GM18519 (cell line): ENCODE results near the gene CD226.
"Not testable (repeated sequence)": the region's sequence is repeated elsewhere in the genome, so short reads cannot be mapped to it uniquely, and the experiment has no call there.

Experiments used
- ATAC-seq: cut with Tn5 transposase; IDR thresholded peaks from one replicate; pipeline ENCODE4 v1.9.1; 2021; ENCODE audit warnings: mild to moderate bottlenecking, moderate library complexity; ENCODE audit not compliant: unreplicated experiment, low FRiP score

The CD226 gene

DNA sequence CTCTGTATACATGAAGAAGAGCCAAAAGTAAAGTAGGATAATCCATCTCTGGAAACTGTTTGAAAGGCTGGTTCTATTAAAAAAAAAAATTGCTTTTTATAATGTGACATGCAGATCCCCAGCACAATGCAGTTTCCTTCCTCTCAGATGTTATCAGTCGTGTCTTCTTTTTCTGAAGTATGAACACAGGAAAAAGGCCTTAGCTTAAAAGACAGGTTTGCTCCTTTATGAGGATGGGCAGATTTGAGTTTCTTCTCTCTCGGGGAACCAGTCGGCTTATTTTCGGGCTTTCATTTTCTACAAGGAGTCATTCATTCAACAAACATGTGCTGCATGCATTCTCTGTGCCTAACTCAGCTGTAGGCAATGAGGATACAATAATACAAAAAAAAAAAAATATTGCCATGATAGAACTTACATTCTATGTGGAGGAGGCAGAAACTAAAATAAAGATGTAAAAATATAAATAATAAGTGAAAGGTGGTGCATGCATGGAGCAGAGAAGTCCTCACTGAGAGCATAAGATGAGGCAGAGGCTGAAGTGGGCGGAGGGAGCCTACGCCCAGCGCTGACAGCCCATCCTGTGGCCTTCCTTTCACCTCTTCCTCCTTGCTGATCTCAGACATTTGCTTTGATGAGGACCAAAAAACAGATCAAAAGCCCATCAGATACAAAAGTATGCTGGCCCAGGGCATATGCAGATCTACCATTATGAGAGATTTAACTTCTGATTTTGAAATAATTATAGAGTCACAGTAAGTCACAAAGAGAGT is at the start of gene CD226:
CD226 (minus strand) TSS at position 513 of the 773 bp plus-strand sequence; CDS start at position 46, 467 bp downstream.
- ATAC-seq: no peak

DNA sequence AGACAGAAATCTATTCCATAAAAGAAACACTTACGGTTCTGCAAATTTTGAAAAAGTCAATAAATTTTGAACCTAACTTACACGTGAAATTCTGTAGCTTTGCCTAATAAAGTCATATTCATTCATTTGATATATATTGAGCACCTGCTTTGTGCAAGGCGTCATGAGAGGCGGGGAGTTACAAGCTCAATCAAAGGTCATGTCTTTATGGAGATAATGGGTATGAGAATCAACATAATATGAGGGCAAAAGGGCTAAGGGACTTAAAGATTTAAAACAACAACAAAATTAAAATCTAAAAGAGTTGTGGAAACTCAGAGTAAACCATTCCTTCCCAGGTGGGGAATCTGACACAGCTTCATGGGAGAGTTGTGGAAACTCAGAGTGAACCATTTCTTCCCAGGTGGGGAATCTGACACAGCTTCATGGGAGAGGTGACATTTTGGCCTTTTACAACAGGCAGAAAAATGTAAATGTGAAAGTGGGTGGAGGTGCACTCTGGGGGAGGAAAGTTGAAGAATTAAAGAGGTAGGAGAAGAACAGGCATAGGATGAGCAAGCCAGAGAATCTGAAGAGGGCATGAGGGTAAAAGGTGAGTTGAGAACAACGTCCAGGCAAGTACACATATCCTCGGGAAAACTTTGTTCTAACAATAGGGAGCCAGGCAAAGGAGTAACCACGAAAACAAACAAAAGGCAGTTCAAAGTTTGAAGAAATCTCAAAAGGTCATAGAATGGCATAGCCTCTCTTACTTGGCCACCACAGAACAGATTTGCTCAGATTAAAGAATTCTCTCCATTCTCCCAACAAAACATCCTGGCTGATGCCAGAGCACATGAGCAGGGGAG is 49.5 kb upstream of the CD226 start:
- no peak for ATAC-seq

DNA sequence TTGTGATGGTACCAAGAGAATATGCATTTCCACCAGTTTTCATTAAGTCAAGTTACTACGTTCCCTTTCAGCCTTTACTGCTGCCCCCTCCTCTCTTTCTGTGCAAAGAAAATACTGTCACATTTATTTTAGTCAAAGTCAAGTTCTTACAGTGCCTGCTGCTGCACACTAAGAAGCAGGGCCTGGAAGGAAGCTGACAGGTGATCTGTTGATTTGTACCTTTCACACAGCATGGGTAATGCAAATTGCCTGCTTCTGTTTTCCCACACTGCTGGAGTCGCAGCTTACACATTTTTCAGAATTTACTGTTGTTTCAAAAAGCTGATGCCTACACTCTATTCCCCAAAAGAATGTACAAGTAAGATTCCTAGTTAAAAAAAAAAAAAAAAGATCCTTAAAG is 48.7 kb upstream of the CD226 start:
- ATAC-seq: no peak

DNA sequence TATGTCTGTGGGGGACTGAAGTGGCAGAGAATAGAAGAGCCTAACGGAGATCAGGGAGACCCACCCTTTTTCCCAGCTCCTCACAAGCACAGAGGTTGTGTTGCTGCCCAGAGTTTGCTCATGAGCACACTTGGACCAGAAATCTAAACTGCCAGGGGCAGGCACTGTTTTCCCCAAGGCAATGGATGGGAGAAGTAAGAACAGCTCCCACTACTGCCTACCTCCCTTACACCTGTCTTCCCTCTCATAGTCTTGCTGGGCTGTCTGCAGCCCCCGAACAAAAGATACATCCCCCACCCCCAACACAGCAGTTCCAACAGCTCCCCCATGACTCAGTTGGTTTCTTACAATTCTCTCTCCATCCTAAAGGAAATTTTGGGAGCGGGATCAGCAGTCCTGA is 48.1 kb upstream of the CD226 start:
- no peak for ATAC-seq

DNA sequence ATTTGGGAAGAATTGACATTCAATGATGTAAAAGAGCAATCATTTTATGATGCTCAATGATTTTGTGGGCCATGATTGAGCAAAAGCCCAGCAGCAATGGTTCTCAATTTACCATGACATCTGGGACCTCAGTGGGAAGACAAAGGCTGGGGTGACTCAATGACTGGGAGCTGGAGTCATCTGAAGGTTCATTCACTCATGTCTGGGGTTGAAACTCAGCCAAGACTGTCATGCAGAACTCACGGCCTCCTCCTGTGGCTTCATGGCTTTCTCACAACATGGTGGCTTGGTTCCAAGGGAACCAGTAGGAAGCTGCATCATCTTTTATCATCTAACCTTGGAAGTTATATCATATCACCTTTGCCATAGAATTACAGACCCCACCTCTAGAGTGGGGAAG is 45.1 kb upstream of the CD226 start:
- ATAC-seq: no peak

DNA sequence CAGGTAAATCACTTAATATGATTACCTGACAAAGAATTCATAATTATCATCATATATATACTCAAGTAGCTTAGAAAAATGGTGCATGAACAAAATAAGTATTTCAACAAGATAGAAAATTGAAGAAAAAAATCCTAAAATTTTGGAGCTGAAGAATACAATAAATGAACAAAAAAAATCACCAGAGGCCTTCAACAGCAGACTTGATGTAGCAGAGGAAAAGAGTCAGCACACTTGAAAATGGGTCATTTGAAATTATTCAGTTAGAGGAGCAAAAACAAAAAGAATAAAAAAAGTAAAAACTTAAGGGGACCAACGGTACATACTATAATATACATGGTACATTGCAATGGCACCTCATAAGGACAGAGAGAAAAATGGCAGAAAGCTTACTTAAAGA is 40.2 kb upstream of the CD226 start:
- ATAC-seq: no peak

DNA sequence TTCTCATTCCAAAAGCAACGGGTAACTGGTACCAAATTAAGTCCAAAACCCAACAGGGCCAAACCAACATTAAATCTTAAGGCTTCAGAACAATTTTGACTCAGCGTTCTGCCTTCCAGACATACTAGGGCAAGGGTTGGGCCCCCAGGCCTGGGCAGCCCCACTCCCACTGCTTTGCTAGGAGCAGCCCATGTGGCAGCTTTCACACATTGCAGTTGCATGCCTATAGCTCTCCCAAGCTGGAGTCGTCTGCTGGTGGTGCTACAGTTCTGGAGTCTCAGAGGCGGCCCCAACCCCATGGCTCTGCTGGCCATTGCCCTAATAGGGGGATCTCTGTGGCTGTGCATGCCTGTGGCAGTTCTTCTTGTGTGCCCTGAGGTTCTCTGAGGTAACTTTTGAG is 37.6 kb upstream of the CD226 start:
- no peak for ATAC-seq

DNA sequence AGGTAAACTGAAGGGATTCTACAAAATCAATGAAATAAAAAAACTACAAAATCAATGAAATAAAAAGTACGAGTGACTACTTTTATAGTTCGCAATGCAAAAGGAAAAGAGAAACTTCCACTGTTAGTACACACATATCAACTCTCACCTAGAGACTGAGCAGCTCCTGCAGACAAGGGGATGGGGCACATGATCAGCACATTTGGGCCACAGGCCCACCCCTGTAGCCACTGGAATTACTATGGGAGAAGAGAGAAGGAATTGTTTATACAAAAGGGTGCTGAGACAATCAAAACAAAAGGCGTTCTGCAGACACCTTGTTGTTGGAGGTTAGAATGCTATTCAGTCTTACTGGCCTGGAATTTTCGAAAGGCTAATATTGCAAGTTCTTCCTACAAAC is 34.7 kb upstream of the CD226 start:
- ATAC-seq: no peak

DNA sequence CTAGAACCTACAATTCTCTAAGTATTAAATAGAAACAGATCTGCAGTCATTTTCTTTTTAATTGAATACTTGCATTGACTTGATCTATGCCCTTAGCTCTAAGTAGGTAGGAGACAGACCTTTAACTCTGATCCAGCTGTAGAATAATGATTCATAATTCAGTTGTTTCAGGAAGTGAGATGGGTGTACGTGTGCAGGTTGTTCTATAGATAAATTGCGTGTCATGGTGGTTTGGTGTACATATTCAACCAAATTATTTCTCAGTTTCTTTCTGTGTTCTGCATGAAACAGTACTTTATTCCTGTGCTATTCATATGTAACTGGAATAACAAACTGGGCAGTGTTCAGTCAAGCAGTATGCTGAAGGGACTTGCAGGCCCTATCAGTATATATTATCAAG is 34.3 kb upstream of the CD226 start:
- ATAC-seq: peak; percentile 60

DNA sequence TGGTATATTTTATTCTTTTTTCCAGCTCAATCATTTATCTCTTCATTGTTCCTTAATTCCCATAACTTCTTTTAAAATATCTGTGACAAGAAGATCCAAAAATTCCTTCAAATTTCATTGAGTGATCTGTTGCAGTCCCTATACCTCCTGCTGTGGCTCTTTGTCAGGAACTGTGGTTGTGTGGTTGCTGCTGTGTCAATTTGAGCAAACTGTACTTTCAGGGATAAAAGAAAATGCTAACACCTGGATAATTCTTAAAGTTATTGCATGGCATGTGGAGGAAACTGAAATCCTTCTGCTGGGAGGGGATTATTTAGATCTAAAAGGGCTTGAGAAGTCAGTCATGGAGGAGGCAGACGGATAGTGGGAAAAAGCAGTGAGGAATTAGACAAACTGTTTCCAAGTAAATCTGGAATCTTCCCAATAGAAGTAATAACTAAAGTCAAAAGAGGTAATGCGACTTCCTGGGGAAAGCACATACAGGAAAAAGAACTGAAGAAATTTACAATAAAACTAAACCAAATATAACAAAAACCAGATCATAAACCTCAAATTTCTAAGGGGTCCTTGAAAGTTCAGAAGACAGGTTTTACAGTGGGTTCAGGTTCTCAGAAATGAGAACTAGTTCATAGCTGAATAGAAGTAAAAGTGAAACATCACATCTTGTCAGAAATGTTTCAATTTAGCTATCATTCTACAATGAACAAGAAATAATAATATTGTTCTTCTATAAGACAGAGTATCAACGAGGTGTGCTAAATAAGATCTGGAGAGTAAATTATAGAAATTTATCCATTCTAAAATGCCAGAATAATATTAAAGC is 33.5 kb upstream of the CD226 start:
- no peak for ATAC-seq

DNA sequence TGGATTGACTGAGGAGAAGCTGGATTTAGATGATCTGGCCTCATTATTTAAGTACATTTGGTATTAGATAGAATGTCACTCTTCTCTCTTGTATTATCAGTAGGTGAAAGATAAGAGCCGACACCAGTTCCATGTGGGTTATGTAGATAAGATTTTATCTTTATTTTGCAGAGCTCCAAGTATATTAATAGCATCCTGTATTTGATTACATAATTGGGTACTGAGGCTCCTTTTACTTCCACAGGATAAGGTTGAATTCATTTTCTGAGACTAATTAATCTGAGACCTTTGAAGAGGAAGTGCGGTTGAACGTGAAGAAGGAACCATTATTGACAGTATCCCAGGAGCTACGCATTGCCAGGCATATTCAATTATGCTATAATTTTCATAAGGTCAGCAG is 32.8 kb upstream of the CD226 start:
- ATAC-seq: no peak

DNA sequence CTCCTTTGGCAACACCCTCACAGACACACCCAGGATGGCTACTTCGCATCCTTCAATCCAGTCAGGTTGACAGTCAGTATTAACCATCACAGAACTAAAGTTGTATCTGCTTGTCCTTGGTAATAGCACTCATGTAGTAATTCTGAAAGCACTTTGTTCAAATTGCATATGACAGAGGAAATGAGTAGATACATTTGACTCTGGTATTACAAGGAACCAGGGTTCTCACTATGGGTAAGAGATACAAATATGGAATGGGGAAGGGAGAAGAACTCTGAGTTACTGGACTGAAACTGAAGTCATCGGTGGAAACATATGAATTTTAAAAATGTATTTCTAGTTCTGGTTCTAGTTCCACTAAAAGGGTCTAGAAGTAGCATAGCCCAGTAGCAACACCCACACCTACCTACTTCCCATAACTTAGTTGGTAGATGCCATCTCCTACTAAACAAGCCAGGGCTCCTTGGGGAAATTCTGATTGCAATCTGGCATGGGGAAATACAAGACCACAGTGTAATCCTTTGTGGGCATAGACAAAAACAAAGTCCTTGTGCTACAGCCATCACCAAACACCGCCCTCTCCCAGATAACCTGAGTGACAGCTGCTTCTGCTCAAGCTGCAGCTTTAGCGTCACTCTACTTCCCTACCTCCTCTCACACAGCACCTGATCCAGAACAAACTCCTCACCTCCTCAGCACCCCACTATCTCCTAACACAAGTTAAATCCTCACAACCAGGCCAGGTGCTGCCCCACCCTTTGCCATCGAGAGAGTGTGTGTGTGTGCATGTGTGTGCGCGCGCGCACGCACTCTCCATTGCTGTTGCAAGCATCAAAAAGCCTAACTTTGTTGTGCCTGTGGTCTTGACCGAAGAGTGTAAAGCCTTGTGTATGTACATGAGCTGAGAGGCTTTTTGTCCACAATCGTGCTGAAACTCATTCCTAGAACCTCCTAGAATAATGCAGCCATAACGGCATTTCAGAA is 31.4 kb upstream of the CD226 start:
- peak; percentile 82 for ATAC-seq

DNA sequence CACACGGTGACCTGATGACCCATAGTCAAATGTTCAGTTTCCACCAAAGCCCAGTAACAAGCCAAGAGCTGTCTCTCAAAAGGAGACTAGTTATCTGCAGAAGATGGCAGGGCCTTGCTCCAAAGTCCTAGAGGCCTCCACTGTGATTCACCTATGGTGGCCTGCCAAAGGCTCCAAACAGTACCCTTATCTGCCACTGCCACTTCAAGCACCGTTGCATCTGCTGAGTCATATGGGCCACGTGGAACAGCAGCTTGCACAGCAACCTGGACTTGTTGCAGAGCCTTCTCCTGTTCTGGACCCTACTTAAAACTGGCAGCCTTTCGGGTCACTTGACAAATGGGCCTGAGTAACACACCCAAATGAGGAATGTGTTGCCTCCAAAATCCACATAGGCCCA is 27.6 kb upstream of the CD226 start:
- not testable (repeated sequence) for ATAC-seq

DNA sequence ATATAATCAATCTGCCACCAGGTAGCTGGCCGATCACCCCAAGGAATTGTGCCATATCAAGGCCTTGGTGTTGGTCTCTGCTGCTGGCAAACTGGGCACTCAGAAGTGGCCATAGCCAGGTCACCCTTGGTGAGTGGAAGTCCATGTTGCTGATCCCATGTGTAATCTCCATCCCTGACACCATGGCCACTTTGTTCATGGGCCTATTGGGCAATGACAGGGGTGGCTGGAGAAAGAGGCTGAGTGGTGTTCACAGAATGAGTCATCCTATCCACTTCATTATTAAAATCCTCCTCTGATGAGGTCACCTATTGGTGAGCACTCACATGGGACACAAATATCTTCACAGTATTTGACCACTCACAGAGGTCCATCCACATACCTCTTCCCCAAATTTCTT is 26.7 kb upstream of the CD226 start:
- no peak for ATAC-seq

DNA sequence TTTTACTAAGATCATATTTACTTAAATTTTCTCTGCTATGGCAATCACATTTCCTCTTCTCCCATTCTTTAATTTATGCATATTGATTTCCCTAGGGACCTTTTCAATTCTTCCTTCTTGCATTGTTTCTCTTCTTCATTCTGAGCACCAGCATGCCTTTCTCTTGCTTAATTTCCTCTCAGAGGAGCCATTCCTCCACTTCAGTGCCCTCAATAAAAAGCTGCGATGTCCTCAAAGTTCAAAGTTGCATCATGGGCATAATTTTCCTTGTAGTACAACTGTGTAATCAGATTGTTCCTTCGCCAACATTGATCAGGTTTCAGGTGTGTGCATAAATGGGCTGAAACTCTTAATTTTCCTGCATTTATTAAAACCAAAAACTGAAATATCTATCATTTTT is 21.8 kb upstream of the CD226 start:
- no peak for ATAC-seq

DNA sequence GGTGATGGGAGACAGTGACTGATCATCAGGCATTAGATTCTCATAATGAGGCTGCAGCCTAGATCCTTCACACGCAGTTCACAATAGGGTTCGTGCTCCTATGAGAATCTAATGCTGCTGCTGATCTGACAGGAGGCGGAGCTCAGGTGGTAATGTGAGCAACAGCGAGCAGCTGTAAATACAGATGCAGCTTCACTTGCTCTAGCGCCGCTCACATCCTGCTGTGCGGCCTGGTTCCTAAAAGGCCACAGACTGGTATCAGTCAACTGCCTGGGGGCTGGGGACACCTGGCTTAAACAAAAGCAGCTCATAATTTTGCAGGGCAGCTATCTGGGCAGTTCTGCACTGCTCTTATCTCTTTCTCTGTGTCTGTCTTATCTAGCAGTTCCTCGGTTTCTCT is 20.4 kb upstream of the CD226 start:
- no peak for ATAC-seq

DNA sequence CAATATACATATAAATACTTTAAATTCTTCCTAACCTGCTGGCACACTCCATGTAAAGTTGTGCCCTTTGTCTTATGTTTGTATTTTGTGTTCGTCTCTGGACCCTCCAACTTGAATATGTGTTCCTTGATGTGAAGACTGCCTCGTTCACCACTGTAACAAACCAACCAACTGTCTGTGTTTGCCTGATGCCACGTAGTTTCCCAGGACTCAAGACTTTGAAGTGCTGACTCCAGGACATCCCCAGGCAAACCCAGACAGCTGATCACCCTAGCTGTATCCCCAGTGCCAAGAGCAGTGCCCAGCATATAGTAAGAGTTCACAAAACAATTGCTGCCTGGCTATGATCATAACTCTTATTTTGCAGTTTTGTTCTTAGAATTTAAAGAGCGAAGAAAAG is 15.5 kb upstream of the CD226 start:
- ATAC-seq: no peak

DNA sequence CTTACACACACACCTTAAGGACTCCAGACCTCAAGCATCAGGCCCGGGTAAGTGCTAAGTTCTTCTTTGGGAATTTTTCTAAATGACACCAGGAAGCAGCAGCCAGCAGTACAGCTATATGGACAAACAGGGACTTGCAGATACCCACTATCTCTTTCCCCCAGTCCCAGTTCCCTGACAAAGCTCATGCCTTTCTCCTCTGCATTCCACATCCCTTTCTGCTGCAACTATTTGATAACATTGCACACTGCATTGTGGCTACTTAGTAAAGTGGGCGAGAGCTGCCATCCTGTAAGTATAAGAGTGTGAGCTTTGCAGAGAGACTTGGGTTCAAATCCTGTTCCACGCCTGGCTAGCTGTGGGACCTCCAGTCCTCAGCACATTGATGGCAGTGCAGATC is 14.0 kb upstream of the CD226 start:
- no peak for ATAC-seq

DNA sequence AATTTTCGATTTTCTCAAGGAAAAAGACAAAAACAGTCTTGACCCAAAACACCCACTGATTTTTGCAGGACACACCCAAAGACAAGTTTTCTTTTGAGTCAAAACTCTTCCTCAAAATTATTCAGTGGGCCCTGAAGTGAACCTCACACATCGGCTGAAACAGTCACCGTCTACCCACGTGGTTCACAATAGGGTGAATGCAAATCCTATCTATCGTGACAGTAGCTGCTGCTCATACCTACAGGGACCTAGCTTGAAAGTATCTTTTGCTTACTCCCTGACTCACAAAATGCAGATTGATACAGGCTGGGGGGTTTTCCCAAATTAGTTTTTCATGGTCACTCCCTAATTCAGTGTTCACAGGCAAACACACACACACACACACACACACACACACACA is 10.7 kb upstream of the CD226 start:
- peak; percentile 56 for ATAC-seq

DNA sequence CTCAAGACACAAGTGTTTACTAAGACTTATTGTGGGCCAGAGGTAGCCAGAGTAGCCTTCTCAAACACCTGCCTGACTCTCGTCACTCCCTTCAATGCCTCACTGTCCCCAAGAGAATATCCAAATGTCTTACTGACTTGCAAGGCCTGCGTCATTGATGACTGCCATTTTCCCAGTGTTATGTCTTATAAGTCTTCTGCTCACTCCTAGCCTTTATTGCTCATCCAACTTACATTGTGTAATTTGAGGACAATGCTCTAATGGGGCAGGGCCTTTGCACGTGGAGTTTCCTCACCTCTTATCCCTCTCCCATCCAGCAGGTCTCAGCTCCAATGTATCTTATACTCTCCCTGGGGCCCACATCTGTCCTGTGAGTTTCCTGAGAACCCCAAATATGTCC is 10.1 kb upstream of the CD226 start:
- no peak for ATAC-seq
